ENCODE results near the gene GGT7.
A peak's percentile ranks its signal among the peaks of the same experiment; 100 is the strongest.
"Not testable (repeated sequence)": the region's sequence is repeated elsewhere in the genome, so short reads cannot be mapped to it uniquely, and the experiment has no call there.

Gene GGT7, protein sequence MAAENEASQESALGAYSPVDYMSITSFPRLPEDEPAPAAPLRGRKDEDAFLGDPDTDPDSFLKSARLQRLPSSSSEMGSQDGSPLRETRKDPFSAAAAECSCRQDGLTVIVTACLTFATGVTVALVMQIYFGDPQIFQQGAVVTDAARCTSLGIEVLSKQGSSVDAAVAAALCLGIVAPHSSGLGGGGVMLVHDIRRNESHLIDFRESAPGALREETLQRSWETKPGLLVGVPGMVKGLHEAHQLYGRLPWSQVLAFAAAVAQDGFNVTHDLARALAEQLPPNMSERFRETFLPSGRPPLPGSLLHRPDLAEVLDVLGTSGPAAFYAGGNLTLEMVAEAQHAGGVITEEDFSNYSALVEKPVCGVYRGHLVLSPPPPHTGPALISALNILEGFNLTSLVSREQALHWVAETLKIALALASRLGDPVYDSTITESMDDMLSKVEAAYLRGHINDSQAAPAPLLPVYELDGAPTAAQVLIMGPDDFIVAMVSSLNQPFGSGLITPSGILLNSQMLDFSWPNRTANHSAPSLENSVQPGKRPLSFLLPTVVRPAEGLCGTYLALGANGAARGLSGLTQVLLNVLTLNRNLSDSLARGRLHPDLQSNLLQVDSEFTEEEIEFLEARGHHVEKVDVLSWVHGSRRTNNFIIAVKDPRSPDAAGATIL

DNA sequence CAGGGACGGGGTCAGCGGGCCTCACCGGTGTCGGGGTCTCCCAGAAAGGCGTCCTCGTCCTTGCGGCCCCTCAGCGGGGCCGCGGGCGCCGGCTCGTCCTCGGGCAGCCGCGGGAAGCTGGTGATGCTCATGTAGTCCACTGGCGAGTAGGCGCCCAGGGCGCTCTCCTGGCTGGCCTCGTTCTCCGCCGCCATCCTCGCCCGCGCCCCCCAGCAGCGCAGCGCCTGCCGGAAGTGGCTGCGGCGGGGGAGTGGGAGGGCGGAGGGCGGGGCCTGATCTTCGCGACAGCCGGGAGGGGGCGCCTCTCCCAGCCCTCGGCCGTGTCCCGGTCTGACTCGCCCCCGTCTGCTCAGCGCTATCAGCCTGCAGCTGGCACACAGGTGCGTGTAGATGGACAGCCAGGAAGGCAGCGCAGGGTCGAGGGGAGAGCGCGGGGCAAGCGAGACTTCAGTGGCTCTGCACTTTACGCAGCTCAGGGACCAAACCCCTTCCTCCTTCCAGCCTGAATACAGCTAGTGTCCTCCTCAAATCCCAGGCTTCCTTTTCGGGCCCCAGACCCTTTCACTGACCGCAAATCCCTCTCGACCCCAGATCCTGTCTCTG is at the start of gene GGT7:
GGT7 (minus strand) TSS at position 235 of the 603 bp plus-strand sequence; CDS start at position 194, 41 bp downstream.
- DNase-seq = peak; percentile 90 to 94

DNA sequence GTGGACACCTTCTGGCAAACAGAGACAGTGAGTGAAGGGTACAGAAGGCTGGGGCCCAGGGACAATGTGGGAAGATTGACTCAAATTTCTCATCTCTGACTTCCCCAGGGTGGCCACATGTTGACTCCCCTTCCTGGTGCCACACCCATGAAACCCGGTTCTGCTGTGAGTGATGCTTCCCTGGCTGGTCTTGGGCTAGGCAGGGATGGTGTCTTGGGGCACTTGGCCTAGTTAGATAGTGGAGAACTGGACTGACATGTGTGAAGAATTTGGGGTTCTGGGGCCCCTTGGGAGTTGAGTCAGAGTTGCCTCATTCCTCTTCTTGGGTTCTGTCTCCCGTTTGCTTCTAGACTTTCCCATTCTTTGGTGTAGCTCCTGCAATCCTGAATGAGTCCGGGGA is 48.8 kb upstream of the GGT7 start:
- peak; percentile 35 to 41 for DNase-seq

DNA sequence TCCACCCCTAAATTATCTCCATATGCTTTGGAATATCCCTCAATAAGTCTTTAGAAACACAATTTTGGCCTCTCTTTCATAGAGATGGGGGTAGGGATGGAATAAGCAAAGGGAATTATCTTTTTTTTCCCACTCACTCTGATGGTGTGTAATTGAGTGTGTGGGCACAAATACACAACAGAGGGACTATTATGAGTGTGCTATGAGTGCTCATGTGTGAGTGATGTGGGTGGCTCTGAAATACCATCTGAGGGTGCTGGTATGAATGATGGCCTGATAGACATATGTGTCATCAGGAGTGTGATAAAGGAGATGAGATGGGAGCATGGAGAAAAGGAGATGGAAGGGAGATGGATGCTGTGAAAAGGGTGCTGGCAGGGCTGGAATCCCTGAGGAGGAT is 47.4 kb upstream of the GGT7 start:
- DNase-seq = no peak

DNA sequence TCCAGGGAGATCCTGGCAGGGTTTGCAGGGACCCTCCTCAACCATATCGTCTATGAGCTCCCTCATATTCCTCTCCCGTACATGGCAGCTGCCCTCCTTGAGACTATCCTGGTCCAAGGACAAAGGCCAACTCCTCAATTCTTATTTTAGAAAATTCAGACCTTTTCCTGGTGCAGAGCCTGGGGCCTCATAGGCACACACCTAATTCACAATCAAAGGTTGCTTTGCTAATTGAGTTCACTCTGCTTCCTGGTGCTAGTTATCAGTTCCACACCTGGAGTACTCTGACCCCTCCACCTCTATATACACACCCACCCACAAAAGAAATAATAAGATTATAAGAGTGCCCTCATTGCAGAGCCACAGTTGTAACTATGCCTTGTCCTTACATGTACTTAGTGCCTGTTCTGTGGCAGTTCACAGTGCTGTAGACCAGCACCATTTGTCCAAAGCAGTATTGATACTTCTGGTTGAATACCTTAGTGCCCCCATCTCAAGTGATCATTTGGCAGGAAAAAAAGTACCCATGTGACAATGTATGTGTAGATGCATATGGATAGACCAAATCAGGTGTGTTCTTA is 44.2 kb upstream of the GGT7 start:
- DNase-seq = no peak

DNA sequence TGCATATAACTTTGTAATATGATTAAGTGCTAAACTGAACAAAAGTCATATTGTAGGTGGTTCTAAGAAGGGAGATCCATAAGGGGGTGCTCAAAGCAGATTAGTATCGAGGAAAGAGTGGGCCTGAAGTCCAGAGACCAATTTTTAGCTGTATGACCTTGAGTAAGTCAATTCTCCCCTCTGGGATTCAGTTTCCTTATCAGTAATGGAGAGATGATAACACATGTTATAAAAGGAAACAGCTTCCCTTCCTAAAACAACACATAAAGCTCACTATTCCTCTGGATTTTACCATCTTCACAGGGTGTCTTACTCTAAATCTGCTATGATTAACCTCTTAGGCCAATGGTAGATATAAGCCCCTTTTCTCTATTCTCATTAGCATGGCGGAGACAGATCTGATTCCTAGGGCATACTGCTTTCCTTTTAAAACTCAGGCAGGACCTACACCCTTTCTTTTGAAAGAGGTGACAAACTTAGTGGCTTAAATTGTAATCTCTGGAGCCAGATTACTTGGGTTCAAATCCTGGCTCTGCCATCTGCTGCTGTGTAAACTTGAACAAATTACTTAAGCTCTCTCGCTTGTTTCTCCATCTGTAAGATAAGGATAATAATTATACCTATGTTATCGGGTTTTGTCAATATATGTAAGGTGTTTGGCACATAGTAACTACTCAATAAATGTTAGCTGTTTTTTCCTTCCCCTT is 43.2 kb upstream of the GGT7 start:
- DNase-seq = no peak

DNA sequence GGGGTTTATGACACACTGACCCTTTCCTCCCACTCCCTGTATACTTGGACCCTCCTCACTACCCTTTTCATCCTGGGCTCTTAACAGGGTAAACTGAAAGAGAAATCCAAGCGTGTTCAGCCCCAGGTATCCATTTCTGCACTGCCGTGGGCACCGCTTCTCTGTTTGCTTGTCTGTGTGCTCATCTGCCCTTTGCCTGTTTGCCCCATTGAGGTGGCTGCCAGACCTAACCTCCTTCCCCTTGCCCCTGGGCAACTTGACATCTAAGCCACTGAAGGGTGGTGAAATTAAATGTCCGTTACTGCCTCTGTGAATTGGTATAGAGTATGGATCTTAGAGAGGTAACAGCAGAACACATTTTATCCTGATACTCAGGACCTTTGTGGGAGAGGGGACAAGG is 42.5 kb upstream of the GGT7 start:
- no peak for DNase-seq

DNA sequence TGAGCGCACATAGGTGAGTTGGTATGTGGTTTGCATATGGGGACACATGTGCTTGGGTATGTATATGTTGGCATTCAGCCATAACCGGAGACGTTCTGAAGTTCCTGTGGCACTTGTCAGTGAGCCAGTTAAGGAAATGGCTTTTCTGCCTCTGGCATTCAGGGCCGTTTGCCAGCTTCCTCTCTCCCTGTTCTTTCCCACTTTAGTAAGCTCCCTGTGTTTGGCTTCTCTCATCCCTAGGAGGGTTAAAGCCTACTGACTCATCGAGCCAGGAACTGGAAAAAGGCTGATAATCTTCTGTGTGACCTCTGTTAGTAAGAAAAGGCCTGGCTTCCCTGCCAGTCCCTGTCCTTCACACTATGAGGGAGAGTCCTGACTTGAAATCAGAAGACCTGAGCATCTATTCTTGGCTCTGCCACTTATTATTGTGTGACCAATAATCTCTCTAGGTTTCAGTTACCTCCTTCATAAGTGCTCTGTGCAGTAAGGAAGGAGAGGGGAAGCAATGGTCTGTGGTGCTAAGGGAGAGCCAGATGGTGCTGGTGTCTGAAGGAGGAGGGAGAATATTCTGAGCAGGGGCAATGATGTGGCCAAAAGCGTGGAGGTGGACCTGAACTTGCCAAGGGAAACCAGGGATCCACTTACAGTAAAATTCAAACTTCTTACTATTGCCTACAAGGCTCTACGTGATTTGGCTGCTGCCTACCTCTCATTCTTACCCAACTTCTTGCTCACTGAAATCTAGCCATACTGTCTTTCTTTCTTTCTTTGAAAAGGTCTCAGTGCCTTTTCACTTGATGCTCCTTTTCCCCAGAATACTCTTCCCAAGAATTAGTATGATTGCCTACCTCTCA is 35.2 kb upstream of the GGT7 start:
- DNase-seq = no peak

DNA sequence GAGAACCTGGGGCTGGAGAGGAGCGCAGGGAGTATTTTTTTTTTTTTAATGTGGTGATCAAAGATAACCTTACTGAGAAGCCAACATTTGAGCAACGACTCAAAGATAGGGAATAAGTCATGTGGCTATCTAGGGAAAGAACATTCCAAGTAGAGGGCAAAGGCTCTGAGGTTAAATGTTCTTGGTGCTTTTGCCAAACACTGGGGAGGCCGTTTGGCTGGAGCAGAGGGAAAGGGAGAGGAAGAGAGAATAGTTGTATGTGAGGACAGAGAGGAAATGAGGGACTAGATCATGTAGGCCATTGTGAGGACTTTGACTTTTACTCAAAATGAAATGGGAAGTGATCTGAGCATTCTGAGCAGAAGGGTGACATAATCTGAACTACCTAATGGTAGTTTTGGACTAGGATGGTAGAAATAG is 31.6 kb upstream of the GGT7 start:
- no peak for DNase-seq

DNA sequence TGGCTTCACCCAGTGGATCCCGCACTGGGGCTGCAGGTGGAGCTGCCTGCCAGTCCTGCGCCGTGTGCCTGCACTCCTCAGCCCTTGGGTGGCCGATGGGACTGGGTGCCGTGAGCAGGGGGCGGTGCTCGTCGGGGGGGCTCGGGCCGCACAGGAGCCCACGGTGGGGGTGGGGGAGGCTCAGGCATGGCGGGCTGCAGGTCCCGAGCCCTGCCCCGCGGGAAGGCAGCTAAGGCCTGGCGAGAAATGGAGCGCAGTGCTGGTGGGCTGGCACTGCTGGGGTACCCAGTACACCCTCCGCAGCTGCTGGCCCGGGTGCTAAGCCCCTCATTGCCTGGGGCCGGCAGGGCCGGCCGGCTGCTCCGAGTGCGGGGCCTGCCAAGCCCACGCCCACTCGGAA is 26.1 kb upstream of the GGT7 start:
- not testable (repeated sequence) for DNase-seq

DNA sequence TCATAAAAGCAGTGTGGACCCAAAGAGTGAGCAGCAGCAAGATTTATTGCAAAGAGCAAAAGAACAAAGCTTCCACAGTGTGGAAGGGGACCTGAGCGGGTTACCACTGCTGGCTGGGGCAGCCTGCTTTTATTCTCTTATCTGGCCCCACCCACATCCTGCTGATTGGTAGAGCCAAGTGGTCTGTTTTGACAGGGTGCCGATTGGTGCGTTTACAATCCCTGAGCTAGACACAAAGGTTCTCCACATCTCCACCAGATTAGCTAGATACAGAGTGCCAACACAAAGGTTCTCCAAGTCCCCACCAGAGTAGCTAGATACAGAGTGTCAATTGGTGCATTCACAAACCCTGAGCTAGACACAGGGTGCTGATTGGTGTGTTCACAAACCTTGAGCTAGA is 25.5 kb upstream of the GGT7 start:
- not testable (repeated sequence) for DNase-seq

DNA sequence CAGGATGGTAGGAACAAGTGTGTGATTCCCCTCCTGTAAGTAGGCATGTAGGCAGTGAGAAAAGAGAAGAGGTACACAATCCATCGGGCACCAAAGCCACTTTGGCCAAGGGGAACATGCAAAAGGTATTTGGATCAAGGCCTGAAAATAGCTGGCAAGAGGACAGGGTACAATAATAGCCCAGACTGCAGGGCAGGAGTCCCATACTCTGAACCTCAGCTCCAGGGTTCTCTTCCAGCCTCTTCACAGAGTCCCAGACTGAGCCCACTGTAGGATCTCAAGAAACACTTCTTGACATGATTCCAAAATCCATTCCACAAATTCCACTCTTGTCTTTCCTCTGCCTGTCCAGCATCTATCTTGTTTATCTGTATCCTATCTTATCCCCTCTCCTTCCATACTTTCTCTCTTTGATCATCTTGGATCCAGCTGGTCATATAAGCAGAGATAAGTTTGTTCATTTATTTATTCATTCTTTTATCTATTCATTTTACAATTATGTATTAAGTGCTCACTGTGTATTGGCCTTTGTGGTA is 23.5 kb upstream of the GGT7 start:
- no peak for DNase-seq

DNA sequence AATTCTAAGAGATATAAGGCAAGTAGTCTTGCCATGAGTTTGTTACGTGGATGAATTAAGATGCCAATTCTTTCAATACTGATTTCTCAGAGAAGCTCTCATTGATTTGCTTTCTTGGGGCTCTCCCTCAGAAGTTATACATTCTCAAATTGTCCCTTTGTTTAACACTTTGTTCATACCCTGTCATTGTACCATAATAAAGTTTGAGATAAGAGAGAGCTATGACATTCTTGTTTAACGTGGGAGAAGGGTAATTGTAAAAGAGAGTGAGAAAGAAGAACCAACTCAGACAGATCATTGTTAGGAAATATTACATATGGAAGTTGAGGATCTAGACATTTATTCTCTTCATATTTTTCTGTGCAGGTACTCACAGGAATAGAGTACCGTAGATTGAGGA is 22.8 kb upstream of the GGT7 start:
- no peak for DNase-seq

DNA sequence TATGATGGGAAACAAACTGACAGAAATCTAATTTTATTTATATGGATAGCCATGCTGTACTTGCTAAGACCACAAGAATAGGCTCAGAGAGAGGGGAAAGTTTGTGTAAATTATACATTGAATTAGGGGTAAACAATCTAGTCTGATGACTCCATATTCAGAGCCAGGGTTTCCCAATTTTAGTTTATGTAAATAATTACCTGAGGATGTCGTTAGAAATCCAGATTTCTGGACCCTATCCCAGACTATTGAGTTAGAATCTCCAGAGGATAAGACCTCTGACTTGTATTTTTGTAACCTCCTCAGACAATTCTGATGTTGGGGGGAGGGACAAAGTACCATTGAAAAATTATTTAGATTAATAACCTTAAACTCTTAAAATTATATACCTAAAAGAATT is 22.1 kb upstream of the GGT7 start:
- no peak for DNase-seq

DNA sequence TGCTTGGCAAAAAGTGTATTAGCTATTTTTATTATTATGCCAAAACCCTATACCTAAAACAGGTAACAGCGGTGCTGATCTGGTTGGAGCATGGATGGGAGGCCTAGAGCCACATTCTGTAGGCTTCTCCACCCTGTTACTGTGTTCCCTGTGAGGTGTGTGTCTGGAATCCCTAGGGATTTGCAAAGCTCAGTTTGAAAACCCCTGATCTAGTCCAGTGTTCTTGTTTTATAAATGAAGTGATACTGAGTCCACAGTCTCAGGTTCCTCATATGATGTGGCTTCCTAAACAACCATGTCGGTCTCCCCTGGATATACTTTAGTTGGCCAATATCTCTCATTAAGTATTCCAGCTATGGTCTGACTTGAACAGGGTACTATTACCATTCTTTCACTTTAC is 20.0 kb upstream of the GGT7 start:
- DNase-seq = no peak

DNA sequence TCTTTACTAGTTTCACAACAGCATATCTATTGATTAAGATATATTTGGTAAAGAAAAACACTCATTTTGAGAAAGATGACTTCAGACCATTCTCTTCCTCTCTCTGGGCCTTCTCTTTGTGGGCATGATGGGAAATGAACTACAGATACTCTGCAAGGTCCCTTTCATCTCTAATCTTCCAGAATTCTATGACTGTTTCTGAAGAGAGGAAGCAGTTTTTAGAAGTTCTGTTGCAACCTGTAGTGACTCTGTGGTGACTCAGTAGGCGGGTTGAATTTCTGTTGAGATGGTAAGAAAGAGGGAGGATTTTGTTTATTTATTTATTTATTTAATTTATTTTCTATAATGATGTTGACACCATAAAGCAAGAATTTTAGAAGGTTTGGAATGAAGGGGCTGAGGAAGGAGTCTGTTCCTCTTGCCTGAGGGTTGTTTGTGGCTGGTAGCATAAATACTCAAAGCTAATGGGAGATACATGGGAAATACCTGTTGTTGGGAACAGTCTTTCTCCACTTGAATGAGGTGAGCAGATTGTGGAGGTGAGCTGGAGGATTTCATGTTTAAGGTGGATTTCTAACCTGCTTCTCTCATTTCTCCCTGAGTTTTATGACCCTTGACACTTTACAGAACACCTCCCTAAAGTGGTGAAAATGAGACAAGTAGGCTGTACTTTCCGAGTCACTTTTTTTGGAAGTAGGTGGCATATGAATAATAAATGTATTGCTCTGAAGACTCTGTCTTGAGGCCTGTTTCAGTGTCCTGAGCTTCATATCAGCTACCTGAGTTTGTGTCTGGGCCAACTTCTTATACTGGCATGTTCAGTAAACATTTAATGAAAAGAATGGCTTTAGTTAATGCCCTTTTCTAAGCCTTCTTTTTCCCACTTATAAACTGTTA is 18.8 kb upstream of the GGT7 start:
- no peak for DNase-seq

DNA sequence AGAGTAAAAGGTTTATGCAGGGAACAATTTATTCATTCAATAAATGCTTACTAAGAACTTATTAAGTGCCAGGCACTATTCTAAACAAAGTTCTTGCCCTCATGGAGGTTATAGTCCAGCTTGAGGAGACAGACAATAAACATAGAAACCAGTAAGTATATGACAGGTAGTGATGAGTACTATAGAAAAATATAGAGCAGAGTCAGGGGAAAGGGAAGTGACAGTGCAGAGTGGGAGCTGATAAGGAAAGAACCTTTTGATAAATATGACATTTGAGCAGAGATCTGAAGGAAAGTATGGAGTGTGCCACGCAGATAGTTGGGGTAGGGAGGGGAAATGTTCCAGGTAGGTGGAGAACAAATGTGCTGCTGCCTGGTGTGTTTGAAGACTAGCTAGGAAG is 15.8 kb upstream of the GGT7 start:
- peak in 1 of 2 experiments; percentile 9 for DNase-seq

DNA sequence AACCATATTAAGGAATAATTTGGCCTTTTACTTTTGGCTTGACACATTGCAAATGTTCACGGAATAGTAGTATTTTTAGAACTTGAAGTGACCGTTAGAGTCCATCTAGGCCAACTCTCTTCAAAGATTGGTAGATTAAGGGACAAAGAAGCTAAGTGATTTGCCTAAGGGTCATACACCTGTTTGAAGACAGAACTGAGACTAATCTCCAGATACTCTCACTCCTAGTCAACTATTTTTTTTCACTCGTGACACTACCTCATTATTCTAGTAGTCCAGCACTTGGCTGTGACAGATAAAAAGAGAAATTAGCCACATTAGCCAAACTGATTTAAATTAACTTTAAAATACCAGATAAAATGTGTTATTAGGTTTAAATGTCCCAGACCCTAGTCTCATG is 14.4 kb upstream of the GGT7 start:
- DNase-seq = no peak

DNA sequence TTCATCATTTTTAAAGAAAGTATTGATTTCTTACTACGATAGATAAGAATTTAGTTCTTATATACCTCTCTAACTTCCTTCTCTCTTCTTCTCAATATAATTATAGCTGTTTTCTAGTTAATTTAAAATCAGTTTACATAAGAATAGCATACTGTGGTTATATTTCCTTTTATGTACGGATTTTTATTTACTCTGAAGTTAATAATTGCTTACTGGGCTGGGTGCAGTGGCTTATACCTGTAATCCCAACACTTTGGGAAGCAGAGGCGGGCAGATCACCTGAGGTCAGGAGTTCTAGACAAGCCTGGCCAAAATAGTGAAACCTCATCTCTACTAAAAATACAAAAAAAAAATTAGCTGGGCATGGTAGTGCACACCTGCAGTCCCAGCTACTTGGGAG is 13.5 kb upstream of the GGT7 start:
- no peak for DNase-seq

DNA sequence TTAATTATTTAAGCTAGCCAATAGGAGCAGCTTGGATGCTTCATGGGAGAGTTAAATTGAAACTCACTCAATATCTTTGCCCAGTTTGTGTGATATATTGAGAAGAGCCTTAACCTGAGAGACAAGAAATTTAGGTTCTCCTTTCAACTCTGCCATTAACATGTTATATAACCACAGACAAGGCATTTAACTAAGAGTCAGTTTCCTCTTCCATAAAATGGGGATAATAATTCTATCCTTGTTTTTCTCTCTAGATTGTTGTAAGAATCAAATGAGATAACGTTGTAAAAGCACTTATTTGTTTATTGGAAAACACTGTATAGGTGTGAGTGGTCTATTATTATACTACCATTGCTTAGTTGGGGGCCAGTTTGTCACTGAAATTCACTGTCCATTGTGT is 11.6 kb upstream of the GGT7 start:
- DNase-seq = no peak

DNA sequence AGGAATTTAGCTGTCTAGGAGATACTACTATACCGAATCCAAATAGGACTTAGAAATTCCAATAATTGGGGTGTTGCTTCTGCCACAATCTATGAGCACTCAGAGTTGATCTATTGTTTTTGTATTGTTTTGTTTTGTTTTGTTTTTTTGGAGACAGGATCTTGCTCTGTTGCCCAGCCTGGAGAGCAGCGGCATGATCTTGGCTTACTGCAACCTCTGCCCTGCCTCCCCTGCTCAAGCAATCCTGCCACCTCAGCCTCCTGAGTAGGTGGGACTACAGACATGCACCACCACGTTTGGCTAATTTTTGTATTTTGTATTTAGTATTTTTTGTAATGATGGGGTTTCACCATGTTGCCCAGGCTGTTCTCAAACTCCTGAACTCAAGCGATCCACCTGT is 11.2 kb upstream of the GGT7 start:
- DNase-seq = no peak
